OCI-LY7 (cell line): ENCODE measurements around the gene KIAA1671. TPM values are rescaled to one million over a fixed set of nuclear protein-coding genes. Genes with fewer than 3 reads are reported as not detected.

Source experiments
- BruUV-seq: library from RNA; stranded (reverse); fragments of 400-500 nt; replicated peaks from 2 replicates; lab custom pipeline; 2021; lab: Mats Ljungman, UMichigan
- CTCF ChIA-PET: fragments of 300-600 bp; sonication (Branson Sonifier 250); formaldehyde crosslinking; loops from one replicate; lab custom pipeline; 2022; ENCODE audit warnings: antibody characterized with exemption; ENCODE audit not compliant: unreplicated experiment; lab: Charles Lee
- POLR2A ChIA-PET: fragments of 300-600 bp; sonication (Branson Sonifier 250); formaldehyde crosslinking; loops from one replicate; lab custom pipeline; 2022; ENCODE audit warnings: antibody characterized with exemption; lab: Charles Lee
- DNase-seq: peaks from one replicate; pipeline ENCODE4 v3.0.0-alpha.2; 2015; ENCODE audit warnings: low spot score
- H2AFZ ChIP-seq: fragments of 200-600 bp; sonication (generic), shearing (Covaris generic); 2 replicates; pipeline ENCODE4 v1.6.1; 2014; ENCODE audit warnings: mild to moderate bottlenecking, antibody characterized with exemption, low read length, moderate library complexity
- H3K27ac ChIP-seq: fragments of 200-600 bp; sonication (generic); 2 replicates; pipeline ENCODE4 v1.5.1; 2014; ENCODE audit warnings: mixed run types, low read depth, mild to moderate bottlenecking, moderate library complexity, low read length, inconsistent platforms; ENCODE audit not compliant: poor library complexity, severe bottlenecking
- H3K36me3 ChIP-seq: fragments of 200-600 bp; sonication (generic); 2 replicates; pipeline ENCODE4 v1.6.1; 2014; ENCODE audit warnings: mild to moderate bottlenecking, antibody characterized with exemption, low read length, moderate library complexity, mixed read lengths; ENCODE audit not compliant: insufficient read depth
- H3K4me1 ChIP-seq: fragments of 200-600 bp; sonication (generic); 2 replicates; pipeline ENCODE4 v1.5.1; 2014; ENCODE audit warnings: mild to moderate bottlenecking, low read length; ENCODE audit not compliant: insufficient read depth, poor library complexity, severe bottlenecking
- H3K4me2 ChIP-seq: fragments of 200-600 bp; sonication (generic); 2 replicates; pipeline ENCODE4 v1.6.1; 2014; ENCODE audit warnings: mild to moderate bottlenecking, low read length
- H3K4me3 ChIP-seq: fragments of 200-600 bp; sonication (generic); 2 replicates; pipeline ENCODE4 v1.5.1; 2014; ENCODE audit warnings: mild to moderate bottlenecking, low read depth, low read length; ENCODE audit not compliant: poor library complexity, severe bottlenecking
- H3K79me2 ChIP-seq: fragments of 200-600 bp; sonication (generic); 2 replicates; pipeline ENCODE4 v1.6.1; 2016; ENCODE audit warnings: low read depth, mild to moderate bottlenecking, low read length, moderate library complexity, mixed read lengths; ENCODE audit not compliant: insufficient read depth
- H3K9me2 ChIP-seq: fragments of 200-600 bp; sonication (generic); 2 replicates; pipeline ENCODE4 v1.6.1; 2016; ENCODE audit warnings: mild to moderate bottlenecking, low read length, mixed read lengths; ENCODE audit not compliant: insufficient read depth
- H3K9me3 ChIP-seq: fragments of 200-600 bp; sonication (generic); 2 replicates; pipeline ENCODE4 v1.6.1; 2014; ENCODE audit warnings: mild to moderate bottlenecking, mixed run types, low read length, mixed read lengths
- H4K20me1 ChIP-seq: fragments of 200-600 bp; sonication (generic); 2 replicates; pipeline ENCODE4 v1.6.1; 2014; ENCODE audit warnings: mild to moderate bottlenecking, antibody characterized with exemption, low read length, moderate library complexity, mixed read lengths; ENCODE audit not compliant: insufficient read depth
- EZH2phosphoT487 ChIP-seq: fragments of 200-600 bp; sonication (generic); IDR thresholded peaks from 2 replicates; pipeline ENCODE4 v1.6.1; 2018; ENCODE audit warnings: low read depth, borderline replicate concordance, mild to moderate bottlenecking, mixed run types, antibody characterized with exemption, low read length, moderate library complexity, mixed read lengths
- intact Hi-C: fragments of 100-400 bp; cut with micrococcal nuclease; formaldehyde crosslinking; loops from one replicate; pipeline ENCODE4 v1.10.0; 2022; ENCODE audit not compliant: unreplicated experiment
- total RNA-seq, 2 experiments: library from RNA; depleted of rRNA in 1 of 2; stranded (reverse); fragments of >200 nt in 1 of 2; shearing (Covaris generic) in 1 of 2; gene quantifications; 2 replicates each; pipeline ENCODE4 v1.2.3, GENCODE V29; 2014 to 2022
- TF ChIP-seq, protein P1 (sequence below): fragments of 200-600 bp; sonication (generic); conservative IDR thresholded peaks from 2 replicates; pipeline ENCODE4 v1.5.1; 2014; ENCODE audit warnings: mild to moderate bottlenecking, antibody characterized with exemption, low read length, moderate library complexity, mixed read lengths

The KIAA1671 gene
- total RNA-seq, 2 experiments from 2014 or later, result not detected

DNA sequence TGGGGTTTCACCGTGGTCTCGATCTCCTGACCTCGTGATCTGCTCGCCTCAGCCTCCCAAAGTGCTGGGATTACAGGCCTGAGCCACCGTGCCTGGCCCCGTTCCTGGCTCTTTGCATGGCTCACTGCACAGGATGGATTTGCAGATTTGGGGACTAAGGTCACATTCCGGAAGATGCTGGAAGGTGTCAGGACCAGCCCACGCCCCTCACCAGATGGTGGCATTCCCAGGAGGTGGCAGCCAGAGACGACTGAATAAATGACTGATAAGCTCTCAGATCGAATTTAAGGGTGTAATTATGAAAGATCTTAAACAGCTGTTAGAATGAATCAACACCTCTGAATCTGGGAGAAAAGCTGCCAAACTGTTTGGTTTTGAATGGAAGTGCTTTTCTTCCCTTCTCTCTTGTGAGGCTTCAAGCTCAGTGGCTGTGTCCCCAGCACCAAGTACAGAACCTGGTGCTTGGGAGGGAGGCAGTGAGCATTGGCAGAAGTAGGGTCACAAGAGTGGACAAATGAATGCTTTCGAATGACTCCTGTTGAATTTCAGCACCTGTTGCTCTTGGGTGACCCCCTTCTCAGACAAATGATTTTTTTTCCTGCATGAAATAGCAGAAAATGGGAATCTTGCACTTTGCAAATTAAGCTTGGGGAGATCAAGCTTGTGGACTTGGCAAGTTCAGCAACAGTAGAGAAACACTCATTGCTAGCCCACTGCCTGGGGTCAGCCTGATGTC is 69.6 kb downstream of the KIAA1671 start:
- no peak overlapping the region for H3K27ac ChIP-seq
- H2AFZ ChIP-seq, result no peak overlapping the region
- TF ChIP-seq, protein P1, sequence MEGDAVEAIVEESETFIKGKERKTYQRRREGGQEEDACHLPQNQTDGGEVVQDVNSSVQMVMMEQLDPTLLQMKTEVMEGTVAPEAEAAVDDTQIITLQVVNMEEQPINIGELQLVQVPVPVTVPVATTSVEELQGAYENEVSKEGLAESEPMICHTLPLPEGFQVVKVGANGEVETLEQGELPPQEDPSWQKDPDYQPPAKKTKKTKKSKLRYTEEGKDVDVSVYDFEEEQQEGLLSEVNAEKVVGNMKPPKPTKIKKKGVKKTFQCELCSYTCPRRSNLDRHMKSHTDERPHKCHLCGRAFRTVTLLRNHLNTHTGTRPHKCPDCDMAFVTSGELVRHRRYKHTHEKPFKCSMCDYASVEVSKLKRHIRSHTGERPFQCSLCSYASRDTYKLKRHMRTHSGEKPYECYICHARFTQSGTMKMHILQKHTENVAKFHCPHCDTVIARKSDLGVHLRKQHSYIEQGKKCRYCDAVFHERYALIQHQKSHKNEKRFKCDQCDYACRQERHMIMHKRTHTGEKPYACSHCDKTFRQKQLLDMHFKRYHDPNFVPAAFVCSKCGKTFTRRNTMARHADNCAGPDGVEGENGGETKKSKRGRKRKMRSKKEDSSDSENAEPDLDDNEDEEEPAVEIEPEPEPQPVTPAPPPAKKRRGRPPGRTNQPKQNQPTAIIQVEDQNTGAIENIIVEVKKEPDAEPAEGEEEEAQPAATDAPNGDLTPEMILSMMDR, result no peak
- TF ChIP-seq EZH2phosphoT487, result no peak
- no peak overlapping the region for H3K4me2 ChIP-seq
- no peaks in the 10 kb centered on the region for H4K20me1 ChIP-seq
- no peaks in the 10 kb centered on the region for H3K9me3 ChIP-seq
- H3K4me1 ChIP-seq, result no peaks in the 10 kb centered on the region
- H3K4me3 ChIP-seq, result no peak overlapping the region
- BruUV-seq, result no TSS peak
- no peaks in the 10 kb centered on the region for H3K9me2 ChIP-seq
- no peaks in the 10 kb centered on the region for H3K79me2 ChIP-seq
- ChIA-PET CTCF (no interaction called here), POLR2A (interaction anchor here (0.6 kb wide), 1 partner anchor 293 kb away, joined by 13 read pairs; no protein-coding TSS in a partner anchor)
- no peak for DNase-seq
- H3K36me3 ChIP-seq, result no peaks in the 10 kb centered on the region
- intact Hi-C loops, result no loop called here

DNA sequence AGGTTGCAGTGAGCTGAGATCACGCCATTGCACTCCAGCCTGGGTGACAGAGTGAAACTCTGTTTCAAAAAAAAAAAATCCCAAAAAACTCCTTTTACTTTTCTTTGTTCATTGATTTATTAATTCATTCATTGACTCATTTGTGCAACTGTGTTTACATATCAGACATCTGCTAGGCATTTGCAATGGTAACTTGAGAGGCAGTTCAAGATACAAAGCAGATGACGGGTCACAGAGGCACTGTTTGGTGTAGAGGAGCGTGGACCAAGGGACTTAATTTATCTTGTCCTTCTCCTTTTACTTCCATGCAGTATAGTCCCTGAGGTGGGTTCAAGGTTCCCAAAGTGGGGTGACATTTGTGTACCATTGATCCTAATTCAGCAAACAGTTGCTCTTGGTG is 71.4 kb downstream of the KIAA1671 start:
- CTCF ChIA-PET, result no interaction called here
- no peaks in the 10 kb centered on the region for H3K9me2 ChIP-seq
- no peak overlapping the region for H3K4me3 ChIP-seq
- H3K4me1 ChIP-seq, result no peaks in the 10 kb centered on the region
- H2AFZ ChIP-seq, result no peak overlapping the region
- BruUV-seq, result no TSS peak
- POLR2A ChIA-PET, result no interaction called here
- no peak for DNase-seq
- no peaks in the 10 kb centered on the region for H3K79me2 ChIP-seq
- no peaks in the 10 kb centered on the region for H3K9me3 ChIP-seq
- no peak overlapping the region for H3K27ac ChIP-seq
- H4K20me1 ChIP-seq, result no peaks in the 10 kb centered on the region
- H3K36me3 ChIP-seq, result no peaks in the 10 kb centered on the region
- H3K4me2 ChIP-seq, result no peak overlapping the region
- intact Hi-C loops, result no loop called here
- TF ChIP-seq, protein P1, result no peak
- no peak for TF ChIP-seq EZH2phosphoT487

DNA sequence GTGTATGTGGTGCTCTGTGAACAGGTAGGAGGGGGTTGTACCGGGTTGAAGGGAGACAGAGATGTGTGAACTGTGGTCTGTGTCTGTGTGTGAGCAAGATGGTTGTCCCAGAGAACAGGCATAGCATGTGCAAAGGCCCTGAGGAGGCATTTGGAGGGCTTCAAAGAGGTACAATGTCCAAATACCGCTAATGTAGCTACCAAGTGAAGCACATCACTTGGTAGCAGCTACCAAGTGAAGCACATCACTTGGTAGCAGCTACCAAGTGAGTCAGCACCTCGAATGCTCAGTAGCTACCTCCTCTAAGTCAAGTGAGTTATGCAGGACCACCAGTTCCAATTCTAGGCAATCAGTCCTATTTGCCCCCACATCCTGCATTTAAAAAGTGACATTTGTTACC is 72.4 kb downstream of the KIAA1671 start:
- H3K4me2 ChIP-seq, result no peak overlapping the region
- ChIA-PET POLR2A (interaction anchor here (0.6 kb wide), 1 partner anchor 24 kb away, joined by 3 read pairs; no protein-coding TSS in a partner anchor), CTCF (no interaction called here)
- no TSS peak for BruUV-seq
- H3K27ac ChIP-seq, result no peak overlapping the region
- intact Hi-C loops, result no loop called here
- H3K36me3 ChIP-seq, result no peaks in the 10 kb centered on the region
- no peaks in the 10 kb centered on the region for H3K79me2 ChIP-seq
- H3K9me3 ChIP-seq, result no peaks in the 10 kb centered on the region
- H3K4me3 ChIP-seq, result no peak overlapping the region
- no peaks in the 10 kb centered on the region for H3K4me1 ChIP-seq
- no peak overlapping the region for H2AFZ ChIP-seq
- no peak for DNase-seq
- TF ChIP-seq, protein P1, result no peak
- H3K9me2 ChIP-seq, result no peaks in the 10 kb centered on the region
- no peaks in the 10 kb centered on the region for H4K20me1 ChIP-seq
